Activated CD4-positive, alpha-beta T cell treated with anti-CD3 and anti-CD28 coated beads, Interleukin-2, amount 10 ng/mL, durations not matched to agents 7 days and 5 days (primary cell): ENCODE results near the gene TRPM1. TPM values are rescaled to one million over a fixed set of nuclear protein-coding genes. Genes with fewer than 3 reads are reported as not detected.

Experiments
- CTCF ChIA-PET: fragments of 350-600 bp; sonication (Branson Sonifier 250); formaldehyde crosslinking; loops from one replicate; lab custom pipeline; 2021; ENCODE audit warnings: antibody characterized with exemption; lab: Charles Lee
- POLR2A ChIA-PET: fragments of 350-600 bp; sonication (Branson Sonifier 250); formaldehyde crosslinking; loops from one replicate; lab custom pipeline; 2021; ENCODE audit warnings: antibody characterized with exemption; lab: Charles Lee
- DNase-seq: peaks from one replicate; pipeline ENCODE4 v3.0.0-alpha.2; 2020
- H3K27ac Mint-ChIP-seq: one replicate; pipeline ENCODE4 v1.8.0; 2021; ENCODE audit warnings: mild to moderate bottlenecking, moderate library complexity, mixed read lengths
- H3K27me3 Mint-ChIP-seq: one replicate; pipeline ENCODE4 v1.8.0; 2021; ENCODE audit warnings: mixed read lengths
- H3K36me3 Mint-ChIP-seq: one replicate; pipeline ENCODE4 v1.8.0; 2021; ENCODE audit warnings: low read depth, mixed read lengths
- H3K4me1 Mint-ChIP-seq: one replicate; pipeline ENCODE4 v1.8.0; 2021; ENCODE audit warnings: mixed read lengths
- H3K4me3 Mint-ChIP-seq: one replicate; pipeline ENCODE4 v1.8.0; 2021; ENCODE audit warnings: mild to moderate bottlenecking, moderate library complexity, mixed read lengths
- H3K9me3 Mint-ChIP-seq: one replicate; pipeline ENCODE4 v1.8.0; 2021; ENCODE audit warnings: mixed read lengths
- total RNA-seq, 2 experiments: library from RNA; stranded (reverse); gene quantifications; one replicate each; pipeline ENCODE4 v1.2.3, GENCODE V29; 2021

The TRPM1 gene
- total RNA-seq, 2 experiments from 2014 or later: not detected

- Mint-ChIP-seq H3K27me3 (peaks cover 19% of the 10 kb centered on the region), H3K27ac (no peak overlapping the region), H3K9me3 (no peaks in the 10 kb centered on the region), H3K36me3 (no peaks in the 10 kb centered on the region), H3K4me1 (peaks cover 7% of the 10 kb centered on the region), H3K4me3 (no peak overlapping the region)
- no peak for DNase-seq
- POLR2A ChIA-PET: no interaction called here
- CTCF ChIA-PET: no interaction called here
Measured at GRCh38 chr15:31032961-31033371, 68.6 kb downstream of the TRPM1 start.

- Mint-ChIP-seq H3K27ac (no peak overlapping the region), H3K4me1 (peaks cover 7% of the 10 kb centered on the region), H3K36me3 (no peaks in the 10 kb centered on the region), H3K27me3 (peaks cover 24% of the 10 kb centered on the region), H3K9me3 (no peaks in the 10 kb centered on the region), H3K4me3 (no peak overlapping the region)
- ChIA-PET POLR2A (no interaction called here), CTCF (interaction anchor here (0.6 kb wide), 2 partner anchors 38 to 977 kb away, joined by 3 to 4 read pairs; no protein-coding TSS in a partner anchor)
- DNase-seq: no peak
Measured at GRCh38 chr15:31031471-31032067, 70.0 kb downstream of the TRPM1 start.

- Mint-ChIP-seq H3K9me3 (no peaks in the 10 kb centered on the region), H3K4me1 (peaks cover 7% of the 10 kb centered on the region), H3K27me3 (peaks cover 26% of the 10 kb centered on the region), H3K4me3 (no peak overlapping the region), H3K27ac (no peak overlapping the region), H3K36me3 (no peaks in the 10 kb centered on the region)
- no peak for DNase-seq
- POLR2A ChIA-PET: no interaction called here
- CTCF ChIA-PET: no interaction called here
Measured at GRCh38 chr15:31027910-31028578, 73.5 kb downstream of the TRPM1 start.

DNA sequence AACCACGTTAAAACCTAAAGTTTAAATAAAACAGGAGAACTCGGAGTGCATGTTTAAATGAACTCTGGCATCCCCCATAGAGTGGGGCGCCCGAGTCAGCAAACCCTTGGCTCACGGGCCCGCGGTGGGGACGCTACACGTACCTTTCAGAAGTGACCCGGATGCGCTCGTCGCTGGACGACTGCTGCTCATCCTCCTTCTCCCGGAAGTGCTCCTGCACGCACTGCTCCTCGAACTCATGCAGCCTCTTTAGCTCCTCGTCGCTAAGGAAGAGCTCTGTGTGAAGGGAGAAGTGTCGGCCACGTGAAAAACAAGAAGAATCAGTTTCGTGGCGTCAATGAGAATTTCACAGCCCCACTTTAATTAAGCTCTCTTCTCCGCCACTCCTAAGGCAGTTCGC, 75.5 kb downstream of the TRPM1 start:
- POLR2A ChIA-PET: no interaction called here
- Mint-ChIP-seq H3K36me3 (no peaks in the 10 kb centered on the region), H3K27me3 (peaks cover 24% of the 10 kb centered on the region), H3K4me1 (peaks cover 3% of the 10 kb centered on the region), H3K4me3 (no peak overlapping the region), H3K27ac (no peak overlapping the region), H3K9me3 (no peaks in the 10 kb centered on the region)
- CTCF ChIA-PET: interaction anchor here (1.1 kb wide), 1 partner anchor 11 kb away, joined by 3 read pairs; no protein-coding TSS in a partner anchor
- no peak for DNase-seq

DNA sequence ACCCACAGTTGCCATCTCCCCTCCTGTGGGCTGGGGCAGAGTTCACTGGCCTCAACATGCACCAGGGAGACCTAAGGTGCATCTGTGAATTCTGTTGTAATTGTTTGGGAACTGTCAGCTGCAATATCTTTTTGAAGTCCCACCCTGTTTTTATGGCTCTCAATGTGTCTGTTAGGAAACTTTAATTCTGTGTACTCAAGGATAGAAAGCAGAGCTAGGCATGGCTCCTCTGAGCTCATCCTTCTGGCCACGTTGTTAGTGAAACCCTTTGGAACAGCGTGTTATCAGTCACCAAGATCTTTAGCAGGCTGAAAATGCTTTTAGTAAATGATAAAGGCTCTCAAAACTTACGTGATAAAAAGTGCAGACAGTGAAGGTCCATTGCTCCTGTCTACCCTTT, 76.5 kb downstream of the TRPM1 start:
- Mint-ChIP-seq H3K27ac (no peak overlapping the region), H3K4me1 (peaks cover 3% of the 10 kb centered on the region), H3K4me3 (no peak overlapping the region), H3K27me3 (peaks cover 24% of the 10 kb centered on the region), H3K9me3 (no peaks in the 10 kb centered on the region), H3K36me3 (no peaks in the 10 kb centered on the region)
- no peak for DNase-seq
- CTCF ChIA-PET: interaction anchor here (1.1 kb wide), 2 partner anchors 12 to 72 kb away, joined by 3 read pairs; no protein-coding TSS in a partner anchor
- POLR2A ChIA-PET: no interaction called here

- H3K27ac Mint-ChIP-seq: no peak overlapping the region
- no peak for DNase-seq
- H3K9me3 Mint-ChIP-seq: no peaks in the 10 kb centered on the region
- ChIA-PET CTCF (interaction anchor here (1.1 kb wide), 2 partner anchors 12 to 72 kb away, joined by 3 read pairs; no protein-coding TSS in a partner anchor), POLR2A (interaction anchor here (0.7 kb wide), 1 partner anchor 18 kb away, joined by 4 read pairs; no protein-coding TSS in a partner anchor)
- H3K27me3 Mint-ChIP-seq: peaks cover 22% of the 10 kb centered on the region
- no peaks in the 10 kb centered on the region for H3K36me3 Mint-ChIP-seq
- no peak overlapping the region for H3K4me3 Mint-ChIP-seq
- peaks cover 3% of the 10 kb centered on the region for H3K4me1 Mint-ChIP-seq
Measured at GRCh38 chr15:31024330-31024729, 77.2 kb downstream of the TRPM1 start.

DNA sequence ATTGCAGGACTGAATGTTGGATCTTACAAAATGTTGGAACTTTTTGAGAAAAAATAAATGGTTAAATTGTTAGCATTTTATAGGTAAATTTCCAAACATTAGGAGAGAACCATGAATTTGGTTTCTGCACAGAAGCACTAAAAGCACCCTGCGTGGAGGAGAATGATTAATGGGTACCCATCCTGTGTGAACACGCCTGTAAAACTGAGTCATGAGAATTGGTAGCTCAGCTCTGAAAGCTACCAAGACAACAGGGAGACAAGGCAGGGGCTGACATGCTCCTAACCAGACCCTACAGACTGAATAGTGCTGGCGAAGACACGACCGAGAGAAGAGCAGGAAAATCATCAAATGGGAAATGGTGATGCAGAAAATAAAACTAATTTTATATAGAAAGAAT, 77.7 kb downstream of the TRPM1 start:
- H3K27me3 Mint-ChIP-seq: peaks cover 17% of the 10 kb centered on the region
- DNase-seq: no peak
- no peak overlapping the region for H3K27ac Mint-ChIP-seq
- H3K4me3 Mint-ChIP-seq: no peak overlapping the region
- ChIA-PET POLR2A (interaction anchor here (0.7 kb wide), 1 partner anchor 18 kb away, joined by 4 read pairs; no protein-coding TSS in a partner anchor), CTCF (interaction anchor here (0.5 to 1.1 kb wide), 2 partner anchors 71 to 154 kb away, joined by 3 read pairs; no protein-coding TSS in a partner anchor)
- no peaks in the 10 kb centered on the region for H3K9me3 Mint-ChIP-seq
- H3K4me1 Mint-ChIP-seq: peaks cover 3% of the 10 kb centered on the region
- no peaks in the 10 kb centered on the region for H3K36me3 Mint-ChIP-seq

- no peaks in the 10 kb centered on the region for H3K36me3 Mint-ChIP-seq
- ChIA-PET CTCF (no interaction called here), POLR2A (no interaction called here)
- H3K4me1 Mint-ChIP-seq: peaks cover 3% of the 10 kb centered on the region
- H3K4me3 Mint-ChIP-seq: no peak overlapping the region
- H3K9me3 Mint-ChIP-seq: no peaks in the 10 kb centered on the region
- H3K27ac Mint-ChIP-seq: no peak overlapping the region
- no peak for DNase-seq
- H3K27me3 Mint-ChIP-seq: peaks cover 6% of the 10 kb centered on the region
Measured at GRCh38 chr15:31021067-31021665, 80.4 kb downstream of the TRPM1 start.

GRCh38 chr15:31020542-31020941, 81.0 kb downstream of the TRPM1 start:
- CTCF ChIA-PET: no interaction called here
- Mint-ChIP-seq H3K27ac (no peak overlapping the region), H3K36me3 (no peaks in the 10 kb centered on the region)

GRCh38 chr15:31019986-31020385, 81.5 kb downstream of the TRPM1 start:
- CTCF ChIA-PET: no interaction called here
- peaks cover 6% of the 10 kb centered on the region for H3K27me3 Mint-ChIP-seq
- DNase-seq: no peak
- POLR2A ChIA-PET: no interaction called here
- H3K9me3 Mint-ChIP-seq: no peaks in the 10 kb centered on the region
- no peak overlapping the region for H3K27ac Mint-ChIP-seq
- peaks cover 3% of the 10 kb centered on the region for H3K4me1 Mint-ChIP-seq
- no peak overlapping the region for H3K4me3 Mint-ChIP-seq
- H3K36me3 Mint-ChIP-seq: no peaks in the 10 kb centered on the region

More at GRCh38 chr15:31020542-31020941, 81.0 kb downstream of the TRPM1 start:
- DNase-seq: no peak
- POLR2A ChIA-PET: no interaction called here
- H3K4me1 Mint-ChIP-seq: peaks cover 3% of the 10 kb centered on the region
- H3K9me3 Mint-ChIP-seq: no peaks in the 10 kb centered on the region
- H3K4me3 Mint-ChIP-seq: no peak overlapping the region
- H3K27me3 Mint-ChIP-seq: peaks cover 6% of the 10 kb centered on the region

- CTCF ChIA-PET: interaction anchor here (1.2 kb wide), 1 partner anchor 10 kb away, joined by 4 read pairs; no protein-coding TSS in a partner anchor
- Mint-ChIP-seq H3K4me3 (no peak overlapping the region), H3K9me3 (peaks cover 10% of the 10 kb centered on the region), H3K27ac (no peak overlapping the region), H3K27me3 (peaks cover 3% of the 10 kb centered on the region), H3K36me3 (peaks cover 10% of the 10 kb centered on the region), H3K4me1 (peaks cover 16% of the 10 kb centered on the region)
- POLR2A ChIA-PET: no interaction called here
- DNase-seq: no peak
Measured at GRCh38 chr15:31017311-31017710, 84.2 kb downstream of the TRPM1 start.

DNA sequence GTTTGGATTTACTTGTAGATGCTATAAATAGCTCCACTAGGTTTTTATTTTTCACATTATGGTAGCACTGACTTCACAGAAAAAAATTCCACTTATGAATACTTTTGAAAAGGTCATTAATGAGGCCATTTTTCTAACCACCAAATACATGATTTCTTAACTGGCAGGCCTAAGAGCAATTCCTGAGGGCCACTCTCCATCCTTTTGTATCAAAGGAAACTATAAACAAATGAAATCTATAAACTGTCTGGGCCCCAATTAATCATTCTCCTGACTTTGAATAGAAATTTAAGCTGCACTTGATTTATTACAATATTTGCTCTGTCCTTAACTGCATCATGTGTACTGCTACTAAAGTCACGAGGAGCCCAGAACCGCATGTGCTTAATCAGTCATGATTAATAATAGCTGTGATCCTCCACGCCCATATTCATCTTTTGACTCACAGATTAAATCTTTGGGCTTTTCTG, 85.0 kb downstream of the TRPM1 start:
- no peak for DNase-seq
- Mint-ChIP-seq H3K36me3 (peaks cover 13% of the 10 kb centered on the region), H3K27me3 (peaks cover 3% of the 10 kb centered on the region), H3K4me3 (no peak overlapping the region), H3K4me1 (peaks cover 16% of the 10 kb centered on the region), H3K9me3 (peaks cover 15% of the 10 kb centered on the region), H3K27ac (no peak overlapping the region)
- POLR2A ChIA-PET: no interaction called here
- CTCF ChIA-PET: interaction anchor here (1.2 to 1.3 kb wide), 2 partner anchors 9 to 13 kb away, joined by 4 read pairs; no protein-coding TSS in a partner anchor

- Mint-ChIP-seq H3K4me1 (peaks cover 16% of the 10 kb centered on the region), H3K4me3 (no peak overlapping the region), H3K27ac (no peak overlapping the region), H3K27me3 (peaks cover 4% of the 10 kb centered on the region), H3K36me3 (peaks cover 13% of the 10 kb centered on the region), H3K9me3 (peaks cover 15% of the 10 kb centered on the region)
- no peak for DNase-seq
- ChIA-PET CTCF (interaction anchor here (0.9 to 1.4 kb wide), 3 partner anchors 11 to 95 kb away, joined by 3 read pairs; no protein-coding TSS in a partner anchor), POLR2A (interaction anchor here (1.1 kb wide), 1 partner anchor 254 kb away, joined by 3 read pairs; no protein-coding TSS in a partner anchor)
Measured at GRCh38 chr15:31014608-31014925, 87.0 kb downstream of the TRPM1 start.
